CD4-positive, alpha-beta T cell treated with Interferon alpha-2 for 1 hour (primary cell): ENCODE measurements around the gene SIPA1L2.

Experiments
- DNase-seq, 2 donors: peaks; one replicate each; pipeline ENCODE4 v3.0.0-alpha.2; 2020 to 2022

The SIPA1L2 gene

DNA sequence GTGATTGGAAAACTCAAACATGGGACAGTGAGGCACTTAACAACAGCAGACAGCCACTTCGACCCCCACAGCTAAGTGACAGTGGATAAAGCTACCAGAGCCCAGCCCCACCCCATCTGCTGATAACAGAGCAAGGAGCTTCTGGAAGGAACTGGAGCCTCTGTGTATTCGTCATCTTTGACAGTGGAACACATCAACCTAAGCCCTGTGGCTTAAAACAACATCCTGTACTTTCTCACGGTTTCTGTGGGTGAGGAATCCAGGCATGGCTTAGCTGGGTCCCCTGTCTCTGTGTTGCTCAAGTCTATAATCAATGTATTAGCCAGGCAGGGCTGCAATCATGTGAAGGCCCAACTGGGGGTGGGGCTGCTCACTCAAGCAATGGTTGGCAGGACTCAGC, 18.4 kb upstream of the SIPA1L2 start:
- no peak for DNase-seq

DNA sequence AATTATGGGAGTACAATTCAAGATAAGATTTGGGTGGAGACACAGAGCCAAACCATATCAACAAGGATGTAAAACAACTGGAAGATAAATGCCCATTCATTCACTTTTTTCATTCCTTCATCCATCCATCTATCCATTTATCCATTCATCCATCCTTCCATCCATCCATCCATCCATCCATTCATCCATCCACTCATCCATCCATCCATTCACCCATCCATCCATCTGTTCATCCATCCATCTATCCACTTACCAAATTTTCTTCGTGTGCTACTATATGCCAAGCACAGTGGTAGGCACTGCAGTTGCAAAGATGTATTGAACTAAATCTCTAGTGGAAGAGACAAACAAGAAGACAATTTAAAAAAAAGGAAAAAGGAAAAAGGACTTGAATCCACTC, 14.3 kb upstream of the SIPA1L2 start:
- no peak for DNase-seq

DNA sequence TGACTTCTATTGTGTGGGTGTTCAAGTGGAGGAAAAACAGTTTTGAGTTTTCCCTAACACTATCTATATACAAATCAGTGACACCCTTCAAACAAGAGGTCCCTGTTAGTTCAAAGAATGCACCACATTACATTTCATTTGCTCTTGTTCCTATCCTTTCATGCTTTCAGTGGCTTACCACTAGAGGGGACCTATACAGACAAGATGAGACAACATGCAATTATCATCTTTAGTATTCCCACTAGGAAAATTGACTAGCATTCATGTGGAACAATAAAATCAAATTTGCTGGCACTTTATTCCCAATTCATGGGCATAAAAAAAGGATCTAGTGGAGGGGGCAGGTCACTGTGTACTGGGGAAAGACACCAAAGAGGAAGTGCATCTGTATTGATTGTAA, 13.3 kb upstream of the SIPA1L2 start:
- DNase-seq = no peak

DNA sequence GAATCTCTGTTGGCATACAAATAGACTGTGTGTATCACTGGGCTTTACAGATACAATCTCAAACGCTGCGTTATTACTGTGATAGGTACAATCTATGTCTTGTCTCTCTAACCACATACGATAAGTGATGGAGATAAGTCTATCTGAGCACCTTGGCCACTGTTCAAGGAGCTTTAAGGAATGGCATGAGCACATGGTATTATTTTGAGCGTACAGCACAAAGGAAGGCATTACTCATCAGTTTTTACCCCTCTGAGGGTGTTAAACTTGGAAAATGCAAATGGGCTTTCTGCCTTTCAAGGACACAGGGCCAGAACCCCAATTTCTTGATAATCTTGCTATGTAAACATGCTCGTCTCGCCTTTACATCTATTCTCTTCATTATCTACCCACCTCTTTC, 11.6 kb upstream of the SIPA1L2 start:
- DNase-seq = no peak

DNA sequence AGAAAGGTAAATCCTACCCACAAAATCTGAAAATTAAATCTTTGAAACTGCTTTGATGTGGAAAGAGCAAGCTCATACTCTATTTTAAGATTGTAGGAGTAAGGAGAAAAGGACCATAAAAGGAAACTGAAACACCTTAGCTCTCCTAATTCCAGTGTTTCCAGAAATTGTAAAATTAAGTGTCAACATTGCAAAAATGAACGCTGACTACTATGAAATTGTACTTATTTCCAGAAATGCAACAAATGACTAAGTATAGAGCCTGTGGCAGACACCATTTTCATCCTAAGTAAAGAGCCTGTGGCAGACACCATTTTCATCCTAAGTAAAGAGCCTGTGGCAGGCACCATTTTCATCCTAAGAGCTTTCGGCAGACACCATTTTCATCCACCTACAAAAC, 6.9 kb upstream of the SIPA1L2 start:
- no peak for DNase-seq

DNA sequence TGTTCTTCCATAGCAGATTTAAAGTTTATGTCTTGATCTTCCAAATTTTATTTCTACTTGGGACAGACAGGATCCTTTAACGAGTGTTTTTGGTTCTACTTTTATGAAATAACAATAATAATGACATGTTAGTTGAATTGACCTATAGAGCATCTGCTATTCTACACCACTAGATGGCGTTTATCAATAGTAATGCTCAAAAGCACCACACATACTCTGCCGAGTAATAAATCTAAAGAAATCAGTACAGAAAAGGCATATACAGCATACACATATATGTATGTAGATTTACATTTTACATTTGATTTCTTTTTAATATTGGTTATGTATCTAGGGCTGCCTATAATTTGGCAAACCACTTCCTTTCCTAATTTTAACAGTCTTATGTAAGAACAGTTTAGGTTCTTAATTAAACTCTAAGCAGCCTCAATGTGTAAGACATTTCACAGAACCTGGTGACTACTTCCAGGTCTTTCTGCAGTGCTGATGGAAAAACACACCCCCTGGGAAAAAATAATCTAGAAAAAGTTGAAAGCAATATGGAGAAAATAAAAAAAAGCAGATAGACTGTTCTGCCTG, 5.9 kb upstream of the SIPA1L2 start:
- peak in 1 of 2 donors; percentile 56 for DNase-seq

DNA sequence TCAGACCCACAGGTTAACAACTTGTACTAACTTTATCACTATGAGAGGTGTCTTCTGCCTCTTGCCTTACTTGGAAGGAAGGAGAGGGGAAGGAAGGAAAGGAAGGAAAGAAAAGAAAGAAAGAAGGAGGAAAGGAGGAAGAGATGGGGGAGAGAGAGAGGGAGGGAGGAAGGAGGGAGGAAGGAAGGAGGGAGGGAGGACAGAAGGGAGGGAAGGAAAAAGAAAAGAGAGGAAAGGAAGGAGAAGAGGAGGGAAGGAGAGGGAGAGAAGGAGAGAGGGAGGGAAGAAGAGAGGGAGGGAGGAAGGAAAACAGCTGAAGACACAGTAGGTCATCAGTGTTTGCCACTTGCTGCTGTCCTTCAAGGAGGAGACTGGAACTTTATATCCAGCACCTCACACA, 5.3 kb upstream of the SIPA1L2 start:
- DNase-seq = no peak

DNA sequence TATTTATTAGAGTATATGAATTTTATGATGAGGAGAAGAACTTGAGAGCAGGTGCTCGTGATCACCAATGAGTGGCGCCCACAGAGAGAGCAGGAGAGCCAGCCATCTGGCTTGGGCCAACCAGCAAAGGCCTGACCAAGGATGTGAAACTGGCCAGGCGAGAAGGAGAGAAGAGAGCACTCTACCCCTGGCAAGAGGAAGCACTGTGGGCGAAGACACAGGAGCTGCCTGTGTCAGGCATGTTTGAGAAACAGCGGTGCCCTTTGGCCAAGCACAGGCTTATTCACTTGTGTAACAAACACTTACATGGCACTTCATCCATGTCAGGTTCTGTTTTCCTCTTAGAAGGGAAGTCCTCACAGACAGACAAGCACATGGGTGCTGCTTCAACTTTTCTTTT, 4.2 kb upstream of the SIPA1L2 start:
- DNase-seq = peak; percentile 9 to 31

DNA sequence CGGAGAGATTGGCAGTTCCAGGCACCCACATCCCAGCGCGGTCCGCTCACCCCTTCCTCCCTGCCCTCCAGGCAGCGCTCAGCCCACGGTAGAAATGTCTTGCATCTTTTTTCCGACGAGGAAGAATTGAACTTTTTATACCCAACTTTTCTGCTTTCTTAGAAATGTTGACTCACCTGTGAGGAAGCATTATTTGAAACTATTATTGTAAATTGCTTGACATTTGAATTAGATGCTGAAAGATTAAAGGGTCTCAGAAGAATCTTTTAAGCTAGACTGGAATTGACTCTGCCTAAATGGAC, 912 bp upstream of the SIPA1L2 start:
- DNase-seq = no peak

DNA sequence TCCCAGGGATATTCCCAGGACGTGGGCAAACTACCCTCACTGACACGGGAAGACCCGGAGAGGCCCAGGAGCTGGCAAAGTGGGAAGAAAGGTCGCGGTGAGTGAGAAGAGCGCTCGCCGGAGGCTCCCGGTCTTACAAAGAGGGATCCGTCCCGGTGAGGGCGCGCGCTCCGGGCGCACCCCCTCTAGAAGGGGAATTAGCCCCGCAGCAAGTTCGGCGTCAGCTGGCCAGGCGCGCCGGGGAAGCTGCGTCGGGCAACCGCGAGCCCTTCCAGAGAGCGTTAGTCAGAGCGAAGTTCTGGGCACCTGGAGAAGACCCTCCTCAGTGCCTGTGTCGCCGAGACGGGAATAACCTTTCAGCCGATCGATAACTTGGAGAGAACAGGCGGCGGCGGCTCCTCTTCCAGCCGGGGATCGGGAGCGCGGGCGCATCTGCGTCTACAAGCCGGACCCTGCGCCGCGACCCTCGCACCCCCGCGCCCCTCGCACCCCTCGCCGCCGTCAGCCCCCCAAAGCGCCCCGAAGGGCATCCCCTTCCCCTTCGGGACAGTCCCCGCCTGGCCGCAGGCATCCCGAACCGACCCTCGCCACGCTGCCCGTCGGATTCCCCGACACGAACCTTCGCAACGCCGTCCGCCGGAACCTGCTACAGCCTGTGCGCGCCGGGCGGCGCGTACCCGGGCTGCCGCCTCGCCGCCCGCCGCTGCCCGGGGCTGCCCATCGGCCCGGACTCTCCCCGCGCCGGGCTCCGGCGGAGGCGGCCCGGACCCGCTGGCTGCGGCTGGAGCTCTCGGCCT, 485 bp downstream of the SIPA1L2 start:
- no peak for DNase-seq

DNA sequence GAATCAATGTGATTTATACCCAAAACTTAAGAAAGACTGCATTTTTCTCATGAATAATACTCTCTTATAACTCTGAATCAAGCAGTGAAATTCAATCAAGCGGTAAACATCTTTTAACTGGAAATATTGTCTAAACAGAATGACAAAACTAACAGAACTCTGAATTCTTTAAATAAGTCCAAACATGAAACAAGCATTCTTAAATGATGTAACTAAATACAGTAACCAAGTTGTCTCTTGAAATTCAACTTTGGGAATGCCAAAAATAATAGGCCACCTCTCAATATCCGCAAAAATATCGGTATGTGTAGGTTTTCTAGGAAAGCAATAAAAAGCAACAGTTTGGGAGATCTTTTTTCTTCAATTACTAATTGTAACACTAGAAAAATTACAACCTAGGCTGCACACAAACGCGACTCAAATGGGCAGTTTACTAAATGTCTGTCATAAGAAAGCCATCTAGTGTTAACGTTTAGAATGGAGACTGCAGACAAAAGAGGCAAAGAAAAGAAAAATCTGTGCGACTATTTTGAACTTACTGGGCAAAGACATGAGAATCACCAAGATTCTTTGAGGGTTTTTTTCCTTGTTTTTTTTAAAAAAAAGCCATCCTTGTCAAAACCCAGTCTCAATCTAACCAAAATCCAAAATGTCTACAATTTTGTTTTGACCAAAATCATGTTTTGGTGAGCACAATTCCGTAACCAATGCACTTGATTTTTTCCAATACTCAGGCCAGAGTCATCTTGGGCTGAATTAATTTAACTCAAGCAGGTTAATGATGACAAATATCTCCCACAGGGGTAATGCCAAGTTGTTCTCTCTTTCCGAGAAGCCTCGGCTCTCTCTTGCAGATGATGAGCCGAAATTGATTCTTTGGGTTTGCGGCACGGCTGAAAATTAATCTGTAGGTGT, 1.3 kb downstream of the SIPA1L2 start:
- no peak for DNase-seq

DNA sequence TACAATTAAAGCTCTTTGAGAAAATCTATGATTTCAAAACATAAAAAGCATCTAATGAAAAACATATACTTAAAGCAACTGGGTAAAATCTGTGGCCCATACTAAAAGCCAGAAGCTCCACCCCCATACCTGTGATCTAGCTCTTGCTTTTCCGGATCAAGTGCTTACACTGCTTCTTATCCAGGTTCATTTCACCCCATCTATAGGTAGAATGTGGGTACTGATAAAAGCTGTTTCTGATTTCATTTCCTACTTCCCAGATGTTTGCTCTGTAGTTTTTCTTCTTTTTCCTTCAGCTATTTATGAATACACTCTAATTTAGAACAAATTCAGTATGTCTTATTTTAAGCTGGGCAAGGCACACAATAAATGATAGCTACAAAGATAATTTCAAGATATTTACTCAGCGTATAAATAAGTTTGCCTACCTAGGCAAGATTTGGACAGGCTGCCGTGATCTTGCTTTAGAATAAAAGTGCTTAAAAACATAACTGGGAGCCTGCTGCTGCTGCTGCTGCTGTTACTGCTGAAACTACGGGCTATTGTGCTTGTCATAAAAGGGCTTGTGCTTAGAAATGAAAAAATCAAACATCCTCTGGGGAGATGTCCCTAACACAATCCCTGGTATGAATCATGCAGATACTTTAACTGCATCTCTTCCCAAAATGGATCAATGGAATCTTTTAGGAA, 2.1 kb downstream of the SIPA1L2 start:
- peak in 1 of 2 donors; percentile 67 for DNase-seq

DNA sequence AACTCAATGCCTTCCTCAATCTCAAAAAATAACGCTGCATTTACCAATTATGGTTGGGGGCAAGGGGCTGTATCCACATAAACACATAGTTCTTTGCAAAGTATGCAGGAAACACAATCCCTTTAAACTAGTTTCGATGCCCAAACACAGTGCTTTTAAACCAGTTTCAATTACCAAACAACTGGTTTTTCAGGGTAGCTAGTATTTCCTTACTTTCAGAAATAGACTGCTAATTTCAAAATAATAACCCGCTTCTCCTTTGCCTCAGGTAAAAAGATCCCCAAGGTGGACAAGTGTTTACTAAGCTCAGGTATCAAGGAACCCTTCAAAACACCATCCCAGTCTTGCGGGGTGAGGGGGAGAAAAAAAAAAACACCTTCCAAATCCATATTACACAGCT, 2.8 kb downstream of the SIPA1L2 start:
- no peak for DNase-seq

DNA sequence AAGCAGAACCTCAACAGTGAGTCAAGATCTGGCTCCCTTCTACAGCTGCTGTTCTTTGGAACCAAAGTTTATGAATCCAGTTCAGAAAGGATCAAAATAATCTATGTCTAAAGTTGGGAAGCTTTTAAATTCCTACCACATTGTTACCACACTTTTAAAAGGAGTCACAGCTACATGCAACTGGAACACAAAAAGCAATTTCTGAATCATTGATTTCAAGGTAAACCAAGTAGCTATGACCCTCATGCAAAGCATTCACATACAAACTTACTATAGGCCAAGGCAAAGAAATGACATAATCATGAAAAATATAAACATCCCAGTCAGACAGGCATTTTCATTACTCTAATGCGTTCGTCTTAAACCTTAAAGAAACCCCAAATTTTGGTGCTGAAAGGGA, 3.5 kb downstream of the SIPA1L2 start:
- no peak for DNase-seq

DNA sequence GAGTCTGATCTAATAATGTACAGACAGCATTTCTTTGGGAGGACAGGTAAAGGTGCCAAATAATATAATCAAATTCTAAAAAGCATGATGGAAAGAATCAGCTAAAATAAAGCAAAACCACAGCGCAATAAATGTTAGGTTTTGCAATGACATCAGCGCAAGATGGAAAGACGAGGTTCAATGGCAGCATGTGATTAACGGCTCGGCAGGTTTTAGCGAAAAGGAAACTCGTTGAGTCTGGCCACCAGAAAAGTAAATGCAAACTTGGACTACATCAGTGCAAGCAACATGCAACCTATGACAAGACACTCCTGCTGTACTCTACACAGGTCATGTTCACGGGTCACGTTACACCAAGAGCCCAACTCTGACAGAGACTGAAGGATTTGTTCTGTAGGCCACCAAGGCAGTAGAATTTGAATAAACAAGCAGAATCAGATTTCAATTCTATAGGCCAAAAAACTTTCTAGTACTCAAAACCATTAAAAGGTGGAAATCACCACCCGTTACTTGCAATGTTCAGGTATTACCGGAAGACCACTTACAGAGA, 4.5 kb downstream of the SIPA1L2 start:
- DNase-seq = no peak

DNA sequence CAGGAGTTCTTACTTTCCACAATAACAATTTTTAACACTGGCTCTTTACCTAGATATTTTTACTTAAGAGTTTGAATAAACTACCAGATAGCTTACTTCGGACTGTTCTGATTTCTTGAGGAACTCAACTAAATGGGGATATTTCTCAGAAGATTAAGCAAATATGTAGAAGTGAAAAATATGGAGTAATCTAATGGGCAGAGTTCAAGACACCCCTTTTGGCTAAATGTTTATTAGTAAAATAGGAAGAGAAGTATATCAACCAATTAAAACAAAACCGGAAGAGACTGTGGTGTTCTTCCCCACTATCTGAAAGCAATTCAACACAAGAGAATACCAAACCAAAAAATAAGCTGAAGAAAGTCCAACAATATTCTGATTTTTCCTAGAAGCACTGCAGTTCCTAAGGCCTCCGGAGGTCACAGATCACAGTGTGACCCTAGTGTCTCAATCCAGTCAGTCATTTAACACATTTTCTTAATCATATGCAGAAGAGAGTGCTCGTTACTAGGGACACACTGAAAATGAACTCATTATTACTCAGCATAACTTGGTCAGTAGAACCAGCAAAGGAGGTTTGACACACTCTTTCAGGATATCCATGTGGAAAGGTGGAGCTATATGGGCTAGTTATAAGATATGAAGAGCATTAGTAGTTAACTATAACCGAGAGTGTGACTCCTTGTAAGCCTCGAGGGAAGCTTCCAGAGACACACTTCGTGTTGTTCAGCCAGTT, 5.2 kb downstream of the SIPA1L2 start:
- DNase-seq = no peak

DNA sequence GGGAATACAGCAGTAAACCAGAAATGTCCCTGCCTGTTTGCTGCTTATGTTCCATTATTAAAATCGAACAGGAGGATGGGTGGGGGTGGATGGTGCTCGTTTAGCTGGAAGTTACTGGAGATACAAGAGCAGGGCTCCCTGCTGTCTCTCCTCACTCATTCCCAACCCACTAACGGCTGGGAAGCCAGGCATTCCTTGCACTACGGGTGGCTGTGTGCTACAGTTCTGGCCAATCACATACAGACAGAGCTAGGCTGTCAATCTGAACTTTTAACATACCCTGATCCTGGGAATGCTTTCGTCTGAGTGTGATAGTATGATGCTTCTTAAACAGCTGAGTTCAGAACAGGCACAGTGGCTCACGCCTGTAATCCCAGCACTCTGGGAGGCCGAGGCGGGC, 7.0 kb downstream of the SIPA1L2 start:
- no peak for DNase-seq

DNA sequence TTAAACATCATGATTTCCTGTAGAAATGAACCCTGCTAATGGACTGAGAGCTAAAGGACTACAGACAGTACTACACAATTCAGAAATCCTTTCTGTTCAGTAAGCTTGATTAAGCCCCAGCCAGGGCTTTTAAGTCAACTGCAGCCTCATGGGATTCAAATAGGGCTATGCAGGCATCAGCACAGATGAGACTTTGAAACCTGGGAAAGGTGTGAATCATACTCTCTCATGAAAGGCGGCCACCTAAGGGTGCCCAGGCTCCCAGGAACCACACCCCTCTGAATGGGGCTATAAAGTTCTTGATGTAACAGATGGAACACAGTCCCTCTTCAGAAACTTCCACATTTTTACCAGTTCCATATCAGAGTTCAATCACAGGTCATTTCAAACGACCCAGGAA, 7.6 kb downstream of the SIPA1L2 start:
- no peak for DNase-seq

DNA sequence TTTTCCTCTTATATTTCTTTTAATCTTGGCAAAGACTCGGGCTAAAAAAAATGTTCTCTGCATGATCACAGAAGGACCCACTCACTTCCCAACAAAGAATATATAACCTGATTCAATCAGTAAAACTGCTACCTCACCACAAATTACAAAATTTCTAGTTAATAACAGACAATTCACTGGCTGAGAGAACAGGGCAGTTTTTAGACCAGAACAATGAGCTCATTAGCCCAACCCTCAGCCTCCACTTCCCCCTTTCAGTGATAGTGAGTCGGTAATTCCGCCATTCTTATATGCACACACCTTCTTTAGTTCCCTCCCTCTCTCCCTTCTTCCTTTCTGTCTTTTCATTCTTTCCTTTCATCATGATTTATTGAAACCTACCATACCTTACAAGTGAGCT, 8.9 kb downstream of the SIPA1L2 start:
- DNase-seq = no peak

DNA sequence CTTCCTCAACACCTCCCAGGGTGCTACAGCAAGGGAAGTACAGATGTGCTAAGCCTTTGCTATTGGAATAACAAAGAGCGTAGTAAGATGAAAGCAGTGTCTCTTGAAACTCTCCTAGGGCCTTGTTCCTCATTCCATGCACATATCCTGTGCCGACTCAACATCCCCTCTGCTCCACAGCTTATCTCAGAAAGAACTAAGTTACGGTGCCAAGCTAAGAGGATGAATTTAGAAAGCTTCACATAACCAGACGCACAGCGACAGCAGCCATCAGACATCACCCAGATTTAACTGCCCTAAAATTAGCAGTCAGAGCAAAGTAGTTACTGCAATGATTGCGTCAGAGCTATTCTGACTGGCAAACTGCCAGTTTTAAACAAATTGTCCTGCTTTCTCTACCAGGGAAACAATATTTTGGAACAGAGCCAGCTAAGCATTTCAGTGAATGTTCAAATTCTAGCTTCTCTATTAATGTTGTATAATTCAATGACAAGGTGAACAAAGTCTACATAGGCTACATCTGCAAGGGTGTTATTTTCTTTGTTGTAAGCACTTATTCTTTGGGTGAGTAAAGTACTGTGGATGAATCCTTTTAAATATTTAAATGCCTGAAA, 9.5 kb downstream of the SIPA1L2 start:
- no peak for DNase-seq

DNA sequence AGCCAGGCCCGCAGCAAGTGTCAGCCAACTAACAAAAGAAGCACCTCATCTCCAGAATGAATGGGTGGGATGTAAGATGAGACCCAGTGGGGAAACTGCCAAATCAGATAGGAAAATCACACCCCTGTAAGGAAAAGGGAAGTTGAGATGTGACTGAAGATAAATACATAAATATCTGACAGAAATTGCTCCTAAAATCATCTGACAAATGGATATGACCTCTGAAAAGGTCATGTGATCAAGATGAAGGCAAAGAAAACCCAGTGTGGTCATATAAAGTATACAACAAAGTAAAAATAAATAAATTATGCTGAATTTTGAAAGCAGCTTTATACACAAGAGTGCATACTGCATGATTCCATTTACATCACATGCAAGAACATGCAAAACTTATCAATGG, 12.7 kb downstream of the SIPA1L2 start:
- no peak for DNase-seq

DNA sequence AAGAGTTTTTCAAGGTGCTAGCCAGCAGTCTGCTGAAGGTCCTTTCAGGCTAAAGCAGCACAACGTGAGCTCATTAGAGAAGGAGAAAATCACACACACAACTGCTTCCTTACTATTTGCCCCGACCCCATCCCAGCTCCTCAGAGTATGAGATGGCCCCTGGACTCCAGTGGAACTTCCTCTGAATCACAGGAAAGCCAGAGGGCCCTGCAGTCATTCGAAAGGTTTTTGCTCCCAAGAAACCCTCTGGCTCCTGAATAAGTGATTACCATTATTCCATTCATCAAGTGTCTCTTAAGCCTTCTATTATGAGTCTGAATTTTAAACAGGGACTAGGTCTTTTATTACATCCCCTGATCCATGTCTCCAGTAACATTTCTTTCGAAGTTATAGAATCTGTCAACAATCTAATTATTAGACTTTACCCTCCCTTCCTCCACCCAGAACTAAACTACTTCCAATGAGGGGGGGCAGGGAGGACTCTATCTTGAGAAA, 14.6 kb downstream of the SIPA1L2 start:
- DNase-seq = no peak
